GM12891 (cell line): ENCODE measurements around the gene DNAH10.

ENCODE experiments used
- PAX5 ChIP-seq: IDR thresholded peaks from 2 replicates; pipeline ENCODE4 v1.6.1; 2011; ENCODE audit warnings: low read length, moderate library complexity, mild to moderate bottlenecking; ENCODE audit not compliant: insufficient read depth, severe bottlenecking
- POLR2A ChIP-seq: IDR thresholded peaks from 2 replicates; pipeline ENCODE4 v1.6.1; 2011; ENCODE audit warnings: low read depth, low read length, control low read depth
- POLR2AphosphoS5 ChIP-seq: IDR thresholded peaks from 2 replicates; pipeline ENCODE4 v1.6.1; 2011; ENCODE audit warnings: low read depth, low read length, control low read depth
- POU2F2 ChIP-seq: IDR thresholded peaks from 2 replicates; pipeline ENCODE4 v1.6.1; 2011; ENCODE audit warnings: low read depth, mild to moderate bottlenecking, control low read depth, low read length, moderate library complexity
- SPI1 ChIP-seq: IDR thresholded peaks from 2 replicates; pipeline ENCODE4 v1.6.1; 2011; ENCODE audit warnings: low read depth, low read length, control low read depth
- TAF1 ChIP-seq: IDR thresholded peaks from 2 replicates; pipeline ENCODE4 v1.6.1; 2011; ENCODE audit warnings: low read depth, low read length, control low read depth

GRCh38 chr12:123967121-123967586 is 205.1 kb downstream of the DNAH10 start:
- TF ChIP-seq TAF1, result no peak
- no peak for TF ChIP-seq POLR2AphosphoS5
- TF ChIP-seq PAX5, result no peak
- no peak for TF ChIP-seq POLR2A
- TF ChIP-seq SPI1, result no peak
- no peak for TF ChIP-seq POU2F2
